Keratinocyte (primary cell): ENCODE data around the gene P2RX7.

Experiments used
- CTCF ChIP-seq, 3 experiments: IDR thresholded peaks in 1 of 3; conservative IDR thresholded peaks in 1 of 3; optimal IDR thresholded peaks in 1 of 3; 2 replicates in 2 of 3; 3 replicates in 1 of 3; pipeline versions ENCODE3 to v1.5.1; 2011; ENCODE audit warnings: low read length in 3 of 3, mild to moderate bottlenecking in 3 of 3, moderate library complexity in 2 of 3, control low read depth in 1 of 3, inconsistent platforms in 1 of 3; ENCODE audit not compliant: insufficient read depth in 2 of 3; ENCODE audit errors: extremely low read depth in 1 of 3
- EZH2 ChIP-seq: IDR thresholded peaks from one replicate; pipeline ENCODE4 v1.6.1; 2012; ENCODE audit warnings: inconsistent platforms, mild to moderate bottlenecking, low read length, moderate library complexity

DNA sequence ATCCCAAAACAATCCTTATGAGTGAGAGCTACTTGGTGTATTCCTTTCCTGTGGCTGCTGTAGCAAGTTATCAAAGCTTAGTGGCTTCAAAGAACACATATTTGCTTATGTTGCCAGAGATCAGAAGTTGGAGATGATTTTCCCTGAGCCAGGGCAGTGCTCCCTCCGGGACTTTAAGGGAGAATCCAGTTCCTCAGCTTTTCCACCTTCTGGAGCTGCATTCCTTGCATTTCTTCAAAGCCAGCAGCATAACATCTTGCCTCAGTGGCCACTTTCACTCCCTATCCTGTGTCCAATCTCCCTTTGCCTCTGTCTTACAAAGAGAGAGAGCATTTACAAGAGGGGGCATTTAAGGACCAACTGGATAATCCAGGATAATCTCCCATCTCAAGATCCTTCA lies 33.7 kb downstream of the P2RX7 start:
- TF ChIP-seq CTCF (optimal IDR thresholded peaks at IDR 0.05 in 1 of 3, IDR thresholded peaks at IDR 0.05 in 1 of 3, conservative IDR thresholded peaks at IDR 0.05 in 1 of 3; ENCODE audit: extremely low read depth in 1 of 3, insufficient read depth in 2 of 3, low read length in 3 of 3): no peak
- no peak for TF ChIP-seq EZH2
